Choroid plexus epithelial cell (primary cell): ENCODE measurements around the gene ZSWIM4.

Source experiments
- DNase-seq: peaks from one replicate; pipeline ENCODE4 v3.0.0-alpha.2; 2010; ENCODE audit warnings: low read depth
- H3K4me3 ChIP-seq: 2 replicates; pipeline ENCODE4 v1.5.1; 2011; ENCODE audit warnings: low read depth, mild to moderate bottlenecking, control low read depth, low read length, moderate library complexity
- TF ChIP-seq, protein P1 (sequence below): conservative IDR thresholded peaks from 2 replicates; pipeline ENCODE4 v1.5.1; 2011; ENCODE audit warnings: low read depth, mild to moderate bottlenecking, control low read depth, inconsistent platforms, low read length, moderate library complexity

ZSWIM4 gene

DNA sequence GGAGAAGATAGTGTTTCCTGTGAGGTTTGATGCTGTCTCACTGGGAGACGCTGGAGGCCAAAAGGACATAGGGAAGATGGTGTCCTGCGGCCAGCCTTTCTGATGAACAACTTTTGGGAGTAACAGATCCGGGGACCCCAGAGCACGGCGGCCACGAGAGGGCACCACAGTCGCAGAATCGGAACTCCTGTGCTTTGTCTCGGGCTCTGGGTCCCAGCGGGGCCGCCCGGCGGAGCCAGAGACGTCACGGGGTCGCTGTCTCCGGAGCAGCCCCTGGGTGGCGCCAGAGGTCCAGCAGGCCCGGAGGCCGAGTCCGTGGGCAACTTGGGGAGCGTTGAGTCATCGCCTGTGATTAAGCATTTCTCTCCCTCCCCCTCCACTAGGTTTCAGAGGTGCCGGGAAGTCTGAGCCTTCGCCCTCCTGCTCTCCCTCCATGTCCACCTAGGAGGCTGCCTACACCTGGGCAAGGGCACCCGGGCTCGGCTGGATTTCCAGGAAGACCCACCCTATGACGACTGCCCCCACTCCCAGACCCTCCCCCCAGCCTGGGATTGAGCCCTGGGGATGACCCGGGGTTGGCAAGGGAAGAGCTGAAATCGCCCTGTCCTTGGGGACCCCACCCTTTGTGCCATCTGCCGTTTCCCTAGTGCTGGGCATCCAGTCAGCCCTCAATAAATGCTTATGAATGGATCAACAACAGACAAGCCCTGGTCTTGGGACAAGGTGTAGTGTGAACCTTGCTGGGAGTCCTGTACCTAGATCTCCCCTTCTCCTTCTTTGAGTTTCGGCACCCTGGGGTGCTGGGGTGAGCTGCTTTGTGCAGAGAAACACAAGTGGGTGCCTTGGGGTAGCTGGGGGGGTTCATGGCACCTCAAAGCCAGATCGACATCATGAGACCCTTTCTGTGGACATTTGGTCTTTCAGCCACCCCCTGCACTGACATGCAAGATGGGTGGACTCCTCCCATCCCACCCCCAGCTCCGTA, 85.1 kb downstream of the ZSWIM4 start:
- H3K4me3 ChIP-seq = peak overlapping the region; percentile 35
- peak; percentile 96 for DNase-seq
- TF ChIP-seq, protein P1, sequence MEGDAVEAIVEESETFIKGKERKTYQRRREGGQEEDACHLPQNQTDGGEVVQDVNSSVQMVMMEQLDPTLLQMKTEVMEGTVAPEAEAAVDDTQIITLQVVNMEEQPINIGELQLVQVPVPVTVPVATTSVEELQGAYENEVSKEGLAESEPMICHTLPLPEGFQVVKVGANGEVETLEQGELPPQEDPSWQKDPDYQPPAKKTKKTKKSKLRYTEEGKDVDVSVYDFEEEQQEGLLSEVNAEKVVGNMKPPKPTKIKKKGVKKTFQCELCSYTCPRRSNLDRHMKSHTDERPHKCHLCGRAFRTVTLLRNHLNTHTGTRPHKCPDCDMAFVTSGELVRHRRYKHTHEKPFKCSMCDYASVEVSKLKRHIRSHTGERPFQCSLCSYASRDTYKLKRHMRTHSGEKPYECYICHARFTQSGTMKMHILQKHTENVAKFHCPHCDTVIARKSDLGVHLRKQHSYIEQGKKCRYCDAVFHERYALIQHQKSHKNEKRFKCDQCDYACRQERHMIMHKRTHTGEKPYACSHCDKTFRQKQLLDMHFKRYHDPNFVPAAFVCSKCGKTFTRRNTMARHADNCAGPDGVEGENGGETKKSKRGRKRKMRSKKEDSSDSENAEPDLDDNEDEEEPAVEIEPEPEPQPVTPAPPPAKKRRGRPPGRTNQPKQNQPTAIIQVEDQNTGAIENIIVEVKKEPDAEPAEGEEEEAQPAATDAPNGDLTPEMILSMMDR = peak; percentile 97

DNA sequence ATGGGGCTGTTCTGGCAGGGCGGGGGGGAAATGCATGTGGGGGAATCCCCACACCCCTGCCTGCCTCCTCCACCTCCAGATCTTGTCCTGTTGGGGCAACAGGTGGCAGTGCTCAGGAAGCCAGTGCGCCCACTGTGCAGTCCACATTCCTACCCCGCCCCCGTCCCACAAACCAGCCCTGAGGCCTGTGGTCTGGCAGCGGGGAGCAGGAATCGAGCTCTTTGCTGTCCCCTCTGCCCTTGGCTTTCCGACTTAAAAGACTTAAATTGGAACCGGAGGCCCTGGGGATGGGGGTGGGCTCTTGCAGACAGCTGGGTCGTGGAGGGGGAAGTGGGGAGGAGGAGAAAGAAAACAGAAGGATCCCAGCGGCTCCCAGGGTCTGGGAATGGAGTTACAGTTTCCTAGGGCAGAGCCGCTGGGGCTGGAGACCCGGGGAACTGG, 86.0 kb downstream of the ZSWIM4 start:
- TF ChIP-seq, protein P1 = no peak
- no peak overlapping the region for H3K4me3 ChIP-seq
- DNase-seq = peak; percentile 44
